Measurements from ENCODE around the gene CCT6B.

Gene CCT6B

DNA sequence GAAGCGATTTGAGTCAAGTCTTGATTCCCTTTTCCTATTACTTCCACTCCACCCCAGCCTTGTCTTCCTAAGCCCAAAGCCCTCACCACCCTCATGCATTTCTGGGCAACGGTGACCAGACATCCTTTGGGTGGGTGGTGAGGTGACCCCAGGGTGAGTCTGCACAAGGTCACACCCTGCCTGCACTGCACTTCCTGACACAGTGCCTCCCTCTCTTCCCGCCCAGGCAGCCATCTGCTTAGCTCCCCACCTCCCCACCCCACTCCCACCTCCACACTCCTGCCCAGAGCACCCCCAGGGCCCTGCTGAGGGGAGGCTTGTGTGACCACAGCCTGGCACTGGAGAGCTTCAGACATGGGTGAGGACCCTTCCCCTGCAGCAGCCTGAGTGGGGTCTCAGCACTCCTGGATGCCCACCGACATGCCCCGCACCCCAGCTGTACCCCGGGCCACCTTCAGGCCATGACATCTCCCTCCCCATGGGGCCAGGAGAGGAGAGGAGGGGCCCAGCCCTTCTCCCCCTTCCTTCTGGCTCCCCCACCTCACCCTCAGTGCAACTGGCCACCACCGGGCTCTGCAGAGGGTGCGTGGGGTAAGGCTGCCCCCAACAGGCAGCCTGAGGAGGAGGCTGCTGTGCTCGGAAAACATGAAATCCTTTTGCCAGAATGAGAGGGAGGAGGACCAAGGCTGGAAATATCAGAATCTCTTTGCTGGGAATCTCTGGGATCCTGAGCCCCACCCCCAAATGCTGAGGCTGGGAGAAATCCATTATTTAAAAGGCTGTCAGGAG is 68.6 kb downstream of the CCT6B start:
- Histone ChIP-seq H3K36me3 (ENCODE audit: control insufficient read depth in 5 of 5, insufficient read depth in 5 of 5, low read length in 5 of 5) (no peaks in the 10 kb centered on the region), H3K27me3 (ENCODE audit: control insufficient read depth in 5 of 5, insufficient read depth in 4 of 5, low read length in 5 of 5) (peaks cover 18 to 46% (median 33%) of the 10 kb centered on the region in 5 donors), H3K4me1 (ENCODE audit: control insufficient read depth in 5 of 5, insufficient read depth in 5 of 5, low read length in 5 of 5) (no peaks in the 10 kb centered on the region), H3K4me3 (ENCODE audit: low read depth in 1 of 5, low read length in 5 of 5) (no peak overlapping the region), H3K27ac (ENCODE audit: low read depth, low read length) (no peak overlapping the region), H3K9me3 (ENCODE audit: control insufficient read depth in 5 of 5, low read length in 5 of 5) (no peaks in the 10 kb centered on the region), H3K9ac (ENCODE audit: low read length in 5 of 5) (no peak overlapping the region)

GRCh38 chr17:34886831-34887230 is 74.4 kb downstream of the CCT6B start:
- H3K9me3 ChIP-seq (ENCODE audit: control insufficient read depth in 5 of 5, low read length in 5 of 5) = peaks cover 0 to 3% (median 0%) of the 10 kb centered on the region in 5 donors
- H3K36me3 ChIP-seq (ENCODE audit: control insufficient read depth in 5 of 5, insufficient read depth in 5 of 5, low read length in 5 of 5) = no peaks in the 10 kb centered on the region
- H3K27me3 ChIP-seq (ENCODE audit: control insufficient read depth in 5 of 5, insufficient read depth in 4 of 5, low read length in 5 of 5) = peaks cover 3 to 25% (median 19%) of the 10 kb centered on the region in 5 donors
- no peaks in the 10 kb centered on the region for H3K4me1 ChIP-seq (ENCODE audit: control insufficient read depth in 5 of 5, insufficient read depth in 5 of 5, low read length in 5 of 5)
- H3K27ac ChIP-seq (ENCODE audit: low read depth, low read length) = no peak overlapping the region
- no peak overlapping the region for H3K4me3 ChIP-seq (ENCODE audit: low read depth in 1 of 5, low read length in 5 of 5)
- no peak overlapping the region for H3K9ac ChIP-seq (ENCODE audit: low read length in 5 of 5)

DNA sequence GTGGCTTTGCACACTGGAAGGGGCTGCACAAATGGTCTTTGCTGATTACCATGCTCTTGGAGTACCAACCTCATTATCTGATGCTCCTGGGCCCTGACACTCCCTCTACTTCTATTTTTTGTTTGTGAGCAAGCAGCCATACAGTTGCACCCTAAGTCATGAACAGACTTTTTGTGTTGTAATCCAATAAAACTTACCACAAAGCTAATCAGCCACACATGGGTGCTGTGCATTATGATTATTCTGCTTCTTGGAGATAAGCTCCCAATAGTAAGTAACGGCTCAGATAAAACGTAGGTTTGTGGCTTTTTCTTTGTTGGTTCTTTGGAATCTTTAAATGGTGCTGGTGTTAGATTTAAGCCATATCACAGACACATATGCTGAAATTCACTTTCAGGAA is 76.2 kb downstream of the CCT6B start:
- peaks cover 3 to 25% (median 19%) of the 10 kb centered on the region in 5 donors for H3K27me3 ChIP-seq (ENCODE audit: control insufficient read depth in 5 of 5, insufficient read depth in 4 of 5, low read length in 5 of 5)
- H3K27ac ChIP-seq (ENCODE audit: low read depth, low read length) = no peak overlapping the region
- peaks cover 0 to 5% (median 4%) of the 10 kb centered on the region in 5 donors for H3K9me3 ChIP-seq (ENCODE audit: control insufficient read depth in 5 of 5, low read length in 5 of 5)
- no peak overlapping the region for H3K9ac ChIP-seq (ENCODE audit: low read length in 5 of 5)
- no peak overlapping the region for H3K4me3 ChIP-seq (ENCODE audit: low read depth in 1 of 5, low read length in 5 of 5)
- no peaks in the 10 kb centered on the region for H3K36me3 ChIP-seq (ENCODE audit: control insufficient read depth in 5 of 5, insufficient read depth in 5 of 5, low read length in 5 of 5)
- H3K4me1 ChIP-seq (ENCODE audit: control insufficient read depth in 5 of 5, insufficient read depth in 5 of 5, low read length in 5 of 5) = no peaks in the 10 kb centered on the region

DNA sequence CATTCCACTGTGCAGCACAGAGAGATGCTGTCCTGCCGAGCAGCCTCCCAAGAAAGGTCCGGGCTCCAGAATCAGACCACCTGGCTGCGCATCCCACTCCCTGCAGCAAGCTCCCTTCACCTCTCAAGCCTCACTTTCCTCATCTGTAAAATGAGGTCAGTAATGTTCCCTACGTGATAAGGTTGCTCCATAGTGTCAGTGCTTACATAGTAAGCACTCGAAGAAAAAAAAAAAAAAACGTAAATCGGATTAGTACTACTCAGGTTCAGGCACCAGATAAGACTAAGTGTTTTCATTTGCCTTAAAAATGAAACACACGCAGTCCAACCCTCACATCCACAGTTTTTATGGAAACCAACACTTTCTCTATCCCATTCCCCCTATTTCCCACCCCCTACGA is 76.7 kb downstream of the CCT6B start:
- no peak overlapping the region for H3K4me3 ChIP-seq (ENCODE audit: low read depth in 1 of 5, low read length in 5 of 5)
- peaks cover 0 to 7% (median 4%) of the 10 kb centered on the region in 5 donors for H3K9me3 ChIP-seq (ENCODE audit: control insufficient read depth in 5 of 5, low read length in 5 of 5)
- H3K27me3 ChIP-seq (ENCODE audit: control insufficient read depth in 5 of 5, insufficient read depth in 4 of 5, low read length in 5 of 5) = peaks cover 3 to 25% (median 19%) of the 10 kb centered on the region in 5 donors
- no peak overlapping the region for H3K9ac ChIP-seq (ENCODE audit: low read length in 5 of 5)
- no peaks in the 10 kb centered on the region for H3K36me3 ChIP-seq (ENCODE audit: control insufficient read depth in 5 of 5, insufficient read depth in 5 of 5, low read length in 5 of 5)
- no peaks in the 10 kb centered on the region for H3K4me1 ChIP-seq (ENCODE audit: control insufficient read depth in 5 of 5, insufficient read depth in 5 of 5, low read length in 5 of 5)
- H3K27ac ChIP-seq (ENCODE audit: low read depth, low read length) = no peak overlapping the region

- peaks cover 3 to 25% (median 14%) of the 10 kb centered on the region in 5 donors for H3K27me3 ChIP-seq (ENCODE audit: control insufficient read depth in 5 of 5, insufficient read depth in 4 of 5, low read length in 5 of 5)
- H3K9me3 ChIP-seq (ENCODE audit: control insufficient read depth in 5 of 5, low read length in 5 of 5) = peaks cover 0 to 7% (median 4%) of the 10 kb centered on the region in 5 donors
- H3K9ac ChIP-seq (ENCODE audit: low read length in 5 of 5) = no peak overlapping the region
- no peak overlapping the region for H3K27ac ChIP-seq (ENCODE audit: low read depth, low read length)
- H3K4me1 ChIP-seq (ENCODE audit: control insufficient read depth in 5 of 5, insufficient read depth in 5 of 5, low read length in 5 of 5) = no peaks in the 10 kb centered on the region
- H3K36me3 ChIP-seq (ENCODE audit: control insufficient read depth in 5 of 5, insufficient read depth in 5 of 5, low read length in 5 of 5) = no peaks in the 10 kb centered on the region
- H3K4me3 ChIP-seq (ENCODE audit: low read depth in 1 of 5, low read length in 5 of 5) = no peak overlapping the region
These were observed 77.9 kb downstream of the CCT6B start for GRCh38 chr17:34883106-34884000.

DNA sequence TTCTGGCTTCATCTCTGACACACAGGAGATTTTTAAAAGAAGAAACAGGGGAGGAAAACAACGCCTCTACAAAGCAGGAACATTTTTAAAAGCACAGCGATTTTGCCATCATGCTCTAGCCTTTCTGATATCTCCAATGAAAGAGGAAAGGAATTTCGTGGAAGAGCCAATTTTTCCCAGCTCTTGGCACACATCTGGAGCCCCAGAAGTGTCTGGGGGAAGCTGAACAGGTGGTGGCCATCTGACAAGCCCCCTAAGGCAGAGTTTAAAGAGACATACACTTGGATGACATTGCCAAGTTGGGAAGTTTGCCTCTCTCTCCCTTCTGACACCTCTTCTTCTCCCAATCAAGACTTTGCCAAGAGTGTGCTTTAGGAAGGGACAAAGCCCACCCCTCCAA is 82.1 kb downstream of the CCT6B start:
- Histone ChIP-seq H3K9ac (ENCODE audit: low read length in 5 of 5) (no peak overlapping the region), H3K27me3 (ENCODE audit: control insufficient read depth in 5 of 5, insufficient read depth in 4 of 5, low read length in 5 of 5) (peaks cover 0 to 7% (median 6%) of the 10 kb centered on the region in 5 donors), H3K9me3 (ENCODE audit: control insufficient read depth in 5 of 5, low read length in 5 of 5) (peaks cover 0 to 7% (median 4%) of the 10 kb centered on the region in 5 donors), H3K4me3 (ENCODE audit: low read depth in 1 of 5, low read length in 5 of 5) (no peak overlapping the region), H3K27ac (ENCODE audit: low read depth, low read length) (no peak overlapping the region), H3K4me1 (ENCODE audit: control insufficient read depth in 5 of 5, insufficient read depth in 5 of 5, low read length in 5 of 5) (no peaks in the 10 kb centered on the region), H3K36me3 (ENCODE audit: control insufficient read depth in 5 of 5, insufficient read depth in 5 of 5, low read length in 5 of 5) (no peaks in the 10 kb centered on the region)

All from subcutaneous abdominal adipose tissue (tissue), 5 donors.